ENCODE measurements around the gene OSBPL3.

DNA sequence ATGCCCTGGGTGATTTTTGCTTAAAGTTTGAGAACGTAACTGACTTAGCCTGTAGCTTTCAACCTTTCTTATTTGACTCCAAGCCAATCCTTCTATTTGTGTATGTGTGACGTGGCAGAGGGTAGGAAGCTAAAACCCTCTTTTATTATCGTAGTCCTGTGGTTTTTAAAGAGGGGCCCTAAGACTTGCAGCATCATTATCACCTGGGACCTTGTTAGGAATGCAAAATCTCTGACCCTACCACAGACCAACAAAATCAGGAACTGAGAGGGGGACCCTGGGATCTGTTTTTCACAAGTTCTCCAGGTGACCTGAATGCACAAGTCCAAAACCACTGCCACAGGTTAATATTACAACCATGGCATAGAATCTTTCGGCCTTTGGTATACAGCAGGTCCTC is 80.1 kb downstream of the OSBPL3 start:
- no peak for TF ChIP-seq CTCF (IDR thresholded peaks at IDR 0.05; ENCODE audit: low read depth, low read length)
- no peak for TF ChIP-seq POLR2A (IDR thresholded peaks at IDR 0.05; ENCODE audit: extremely low read depth, insufficient read length)
